Karpas-422 (cell line): Measurements from ENCODE around the gene UBE3B. TPM values are rescaled to one million over a fixed set of nuclear protein-coding genes. Genes with fewer than 3 reads are reported as not detected.

Source experiments
- DNase-seq: peaks from one replicate; pipeline ENCODE4 v3.0.0-alpha.2; 2015
- H2AFZ ChIP-seq: fragments of 200-600 bp; sonication (generic); 2 replicates; pipeline ENCODE4 v1.6.1; 2014; ENCODE audit warnings: antibody characterized with exemption, low read length, mixed read lengths
- H3K27ac ChIP-seq: fragments of 200-600 bp; sonication (generic); 2 replicates; pipeline ENCODE4 v1.5.1; 2014; ENCODE audit warnings: mild to moderate bottlenecking, low read length, moderate library complexity
- H3K27me3 ChIP-seq: fragments of 200-600 bp; sonication (generic); 2 replicates; pipeline ENCODE4 v1.6.1; 2014; ENCODE audit warnings: low read length, mixed read lengths
- H3K36me3 ChIP-seq: fragments of 200-600 bp; sonication (generic); 2 replicates; pipeline ENCODE4 v1.6.1; 2014; ENCODE audit warnings: low read length, mixed read lengths; ENCODE audit not compliant: insufficient read depth
- H3K4me1 ChIP-seq: fragments of 200-600 bp; sonication (generic); 2 replicates; pipeline ENCODE4 v1.6.1; 2014; ENCODE audit warnings: mild to moderate bottlenecking, low read length, mixed read lengths
- H3K4me2 ChIP-seq: fragments of 200-600 bp; sonication (generic); 2 replicates; pipeline ENCODE4 v1.6.1; 2014; ENCODE audit warnings: low read length, low read depth, mild to moderate bottlenecking; ENCODE audit not compliant: poor library complexity, severe bottlenecking
- H3K4me3 ChIP-seq: fragments of 200-600 bp; sonication (generic); 2 replicates; pipeline ENCODE4 v1.5.1; 2014; ENCODE audit warnings: mild to moderate bottlenecking, antibody characterized with exemption, low read length, mixed read lengths
- H3K79me2 ChIP-seq: fragments of 200-600 bp; sonication (generic); 2 replicates; pipeline ENCODE4 v1.6.1; 2014; ENCODE audit warnings: mild to moderate bottlenecking, low read length, mixed read lengths
- H3K9ac ChIP-seq: fragments of 200-600 bp; sonication (generic); 2 replicates; pipeline ENCODE4 v1.6.0; 2014; ENCODE audit warnings: low read length
- H3K9me2 ChIP-seq: fragments of 200-600 bp; sonication (generic), shearing (Covaris generic); replicated peaks from 2 replicates; pipeline ENCODE4 v1.6.0; 2014; ENCODE audit warnings: mild to moderate bottlenecking, low read length, moderate library complexity; ENCODE audit not compliant: insufficient read depth
- H3K9me3 ChIP-seq: fragments of 300-700, 200-600 bp; sonication (generic); 2 replicates; pipeline ENCODE4 v1.6.1; 2014; ENCODE audit warnings: low read length, mixed read lengths
- H4K20me1 ChIP-seq: fragments of 200-600 bp; sonication (generic); 2 replicates; pipeline ENCODE4 v1.6.1; 2014; ENCODE audit warnings: mild to moderate bottlenecking, antibody characterized with exemption, low read length, low read depth; ENCODE audit not compliant: insufficient read depth
- total RNA-seq: library from RNA; depleted of rRNA; stranded (reverse); fragments of >200 nt; shearing (Covaris generic); gene quantifications from 2 replicates; pipeline ENCODE4 v1.2.3, GENCODE V29; 2014; ENCODE audit warnings: low replicate concordance

UBE3B gene
- total RNA-seq, 1 experiment from 2014 or later: 23.7 TPM

GRCh38 chr12:109551108-109551507 is 73.7 kb downstream of the UBE3B start:
- Histone ChIP-seq H3K4me3 (no peak overlapping the region), H3K4me1 (no peaks in the 10 kb centered on the region), H3K9ac (no peak overlapping the region), H3K9me3 (no peaks in the 10 kb centered on the region), H3K4me2 (no peak overlapping the region), H2AFZ (no peak overlapping the region), H3K36me3 (no peaks in the 10 kb centered on the region), H3K79me2 (no peaks in the 10 kb centered on the region), H3K27me3 (no peaks in the 10 kb centered on the region), H3K27ac (no peak overlapping the region), H4K20me1 (no peaks in the 10 kb centered on the region), H3K9me2 (no peaks in the 10 kb centered on the region)
- no peak for DNase-seq

DNA sequence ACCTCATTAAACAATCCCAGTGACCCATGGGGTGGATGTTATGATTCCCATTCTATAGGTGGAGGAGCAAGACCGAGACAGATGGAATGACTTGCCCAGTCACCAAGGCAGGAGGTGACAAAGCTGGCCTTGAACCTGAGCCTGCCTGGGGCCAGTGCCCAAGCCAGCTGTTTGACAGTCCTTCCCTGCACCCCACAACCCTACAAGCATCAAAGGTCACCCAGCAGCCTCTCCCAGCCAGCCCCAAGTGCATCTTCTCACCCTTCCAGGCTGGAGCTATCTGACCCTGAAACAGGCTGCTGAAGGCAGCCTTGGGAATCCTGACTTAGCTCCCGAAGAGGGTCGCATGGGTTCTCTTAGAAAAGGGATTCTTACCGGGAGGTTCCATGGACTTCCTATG is 75.5 kb downstream of the UBE3B start:
- no peaks in the 10 kb centered on the region for H3K9me2 ChIP-seq
- H4K20me1 ChIP-seq: no peaks in the 10 kb centered on the region
- no peak overlapping the region for H3K4me2 ChIP-seq
- DNase-seq: no peak
- H2AFZ ChIP-seq: no peak overlapping the region
- H3K9me3 ChIP-seq: no peaks in the 10 kb centered on the region
- no peak overlapping the region for H3K4me3 ChIP-seq
- no peak overlapping the region for H3K27ac ChIP-seq
- no peaks in the 10 kb centered on the region for H3K27me3 ChIP-seq
- no peaks in the 10 kb centered on the region for H3K79me2 ChIP-seq
- H3K36me3 ChIP-seq: no peaks in the 10 kb centered on the region
- H3K4me1 ChIP-seq: no peaks in the 10 kb centered on the region
- no peak overlapping the region for H3K9ac ChIP-seq

- no peaks in the 10 kb centered on the region for H3K79me2 ChIP-seq
- H3K4me2 ChIP-seq: no peak overlapping the region
- H3K4me1 ChIP-seq: no peaks in the 10 kb centered on the region
- H3K4me3 ChIP-seq: no peak overlapping the region
- no peak overlapping the region for H3K27ac ChIP-seq
- H4K20me1 ChIP-seq: no peaks in the 10 kb centered on the region
- no peaks in the 10 kb centered on the region for H3K36me3 ChIP-seq
- H3K27me3 ChIP-seq: no peaks in the 10 kb centered on the region
- H3K9ac ChIP-seq: no peak overlapping the region
- no peaks in the 10 kb centered on the region for H3K9me3 ChIP-seq
- no peak overlapping the region for H2AFZ ChIP-seq
- H3K9me2 ChIP-seq: no peaks in the 10 kb centered on the region
- no peak for DNase-seq
These were observed 76.0 kb downstream of the UBE3B start for GRCh38 chr12:109553483-109553882.

GRCh38 chr12:109553906-109554500 is 76.6 kb downstream of the UBE3B start:
- H3K4me2 ChIP-seq: no peak overlapping the region
- no peaks in the 10 kb centered on the region for H3K4me1 ChIP-seq
- H4K20me1 ChIP-seq: no peaks in the 10 kb centered on the region
- no peak overlapping the region for H3K4me3 ChIP-seq
- no peaks in the 10 kb centered on the region for H3K9me2 ChIP-seq
- no peaks in the 10 kb centered on the region for H3K36me3 ChIP-seq
- H3K9ac ChIP-seq: no peak overlapping the region
- H3K79me2 ChIP-seq: no peaks in the 10 kb centered on the region
- H3K9me3 ChIP-seq: no peaks in the 10 kb centered on the region
- no peak for DNase-seq
- H3K27me3 ChIP-seq: no peaks in the 10 kb centered on the region
- H3K27ac ChIP-seq: no peak overlapping the region
- H2AFZ ChIP-seq: no peak overlapping the region

GRCh38 chr12:109554761-109555160 is 77.3 kb downstream of the UBE3B start:
- no peak overlapping the region for H3K4me2 ChIP-seq
- no peak overlapping the region for H3K9ac ChIP-seq
- DNase-seq: no peak
- H3K9me3 ChIP-seq: no peaks in the 10 kb centered on the region
- no peak overlapping the region for H3K4me3 ChIP-seq
- no peaks in the 10 kb centered on the region for H3K9me2 ChIP-seq
- H3K27ac ChIP-seq: no peak overlapping the region
- no peaks in the 10 kb centered on the region for H3K27me3 ChIP-seq
- H2AFZ ChIP-seq: no peak overlapping the region
- H3K36me3 ChIP-seq: no peaks in the 10 kb centered on the region
- H3K4me1 ChIP-seq: no peaks in the 10 kb centered on the region
- no peaks in the 10 kb centered on the region for H4K20me1 ChIP-seq
- no peaks in the 10 kb centered on the region for H3K79me2 ChIP-seq

DNA sequence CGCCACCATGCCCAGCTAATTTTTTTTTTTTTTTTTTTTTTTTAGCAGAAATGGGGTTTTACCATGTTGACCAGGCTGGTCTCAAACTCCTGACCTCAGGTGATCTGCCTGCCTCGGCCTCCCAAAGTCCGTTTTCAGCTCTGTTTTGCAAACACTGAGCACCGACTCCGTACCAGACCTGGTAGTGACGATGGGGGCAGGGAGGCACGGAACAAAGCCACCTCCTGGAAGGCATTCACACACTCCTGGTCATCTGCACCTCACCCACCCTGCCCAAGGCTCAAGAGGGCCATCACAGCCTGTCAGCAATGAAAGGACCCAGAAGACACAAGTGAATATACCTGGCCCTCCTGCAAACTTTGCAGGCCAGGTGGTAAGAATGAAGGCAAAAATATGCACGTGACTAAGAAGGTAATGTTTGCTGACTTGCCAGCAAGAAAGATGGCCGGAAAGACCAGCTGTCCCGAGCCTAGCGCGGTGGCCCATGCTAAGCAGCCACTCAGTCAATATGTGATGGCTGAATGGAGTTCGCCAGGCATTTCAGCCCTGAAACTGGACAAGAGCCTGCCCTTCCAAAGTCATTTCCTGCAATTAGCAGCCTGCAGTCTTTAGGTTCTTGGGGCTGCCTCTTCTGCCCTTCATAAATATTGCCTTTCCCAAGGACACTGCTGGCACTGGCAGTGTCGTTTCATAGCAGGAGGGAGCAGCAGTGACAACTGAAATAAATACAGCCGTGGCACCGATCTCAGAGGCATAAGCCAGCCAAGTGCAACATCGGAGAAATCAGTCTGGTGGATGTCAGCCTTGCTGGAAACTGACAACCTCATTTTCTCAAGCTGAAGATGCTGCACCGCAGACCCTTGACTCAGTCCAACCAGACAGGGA is 78.2 kb downstream of the UBE3B start:
- H3K9me3 ChIP-seq: no peaks in the 10 kb centered on the region
- H3K4me1 ChIP-seq: no peaks in the 10 kb centered on the region
- H2AFZ ChIP-seq: no peak overlapping the region
- no peak overlapping the region for H3K27ac ChIP-seq
- no peaks in the 10 kb centered on the region for H3K9me2 ChIP-seq
- no peak for DNase-seq
- H3K36me3 ChIP-seq: no peaks in the 10 kb centered on the region
- no peaks in the 10 kb centered on the region for H4K20me1 ChIP-seq
- H3K79me2 ChIP-seq: no peaks in the 10 kb centered on the region
- no peaks in the 10 kb centered on the region for H3K27me3 ChIP-seq
- no peak overlapping the region for H3K9ac ChIP-seq
- no peak overlapping the region for H3K4me2 ChIP-seq
- H3K4me3 ChIP-seq: no peak overlapping the region

GRCh38 chr12:109557200-109557599 is 79.8 kb downstream of the UBE3B start:
- H3K9ac ChIP-seq: no peak overlapping the region
- DNase-seq: no peak
- no peaks in the 10 kb centered on the region for H3K79me2 ChIP-seq
- H3K4me1 ChIP-seq: no peaks in the 10 kb centered on the region
- H2AFZ ChIP-seq: no peak overlapping the region
- no peak overlapping the region for H3K27ac ChIP-seq
- no peaks in the 10 kb centered on the region for H4K20me1 ChIP-seq
- peaks cover under 1% of the 10 kb centered on the region; the same call in 1 of the 2 replicates for H3K36me3 ChIP-seq
- H3K4me2 ChIP-seq: no peak overlapping the region
- no peaks in the 10 kb centered on the region for H3K27me3 ChIP-seq
- no peak overlapping the region for H3K4me3 ChIP-seq
- H3K9me2 ChIP-seq: no peaks in the 10 kb centered on the region
- H3K9me3 ChIP-seq: no peaks in the 10 kb centered on the region

GRCh38 chr12:109557805-109558204 is 80.4 kb downstream of the UBE3B start:
- Histone ChIP-seq H3K27ac (no peak overlapping the region), H3K36me3 (peaks cover 7% of the 10 kb centered on the region; the same call in 1 of the 2 replicates), H3K9me3 (peaks cover 3% of the 10 kb centered on the region; the same call in 1 of the 2 replicates), H3K9ac (no peak overlapping the region), H3K9me2 (no peaks in the 10 kb centered on the region), H3K4me2 (no peak overlapping the region), H4K20me1 (no peaks in the 10 kb centered on the region), H3K4me1 (no peaks in the 10 kb centered on the region), H3K27me3 (no peaks in the 10 kb centered on the region), H2AFZ (no peak overlapping the region), H3K79me2 (no peaks in the 10 kb centered on the region), H3K4me3 (no peak overlapping the region)
- no peak for DNase-seq
